Right lung (tissue), 5 donors: ENCODE measurements around the gene BAZ1B. TPM values are rescaled to one million over a fixed set of nuclear protein-coding genes. Genes with fewer than 3 reads are reported as not detected.
A peak's percentile ranks its signal among the peaks of the same experiment; 100 is the strongest.
"Not testable (repeated sequence)": the region's sequence is repeated elsewhere in the genome, so short reads cannot be mapped to it uniquely, and the experiment has no call there.

Experiments
- DNase-seq, 2 donors: peaks; one replicate each; pipeline ENCODE4 v3.0.0-alpha.2; 2013
- polyA plus RNA-seq, 5 donors: library from polyadenylated mRNA; unstranded; fragments of 120-200 nt; gene quantifications; one replicate each; pipeline versions ENCODE4 v1.2.1 to v1.2.3, GENCODE V29; 2013; ENCODE audit warnings: inconsistent platforms in 1 of 5, low replicate concordance in 1 of 5; ENCODE audit not compliant: insufficient read length in 5 of 5, insufficient read depth in 1 of 5

The BAZ1B gene
- polyA plus RNA-seq, 5 donors: 59.0 to 76.0 (median 71.8) TPM

GRCh38 chr7:73541722-73542121 is 19.6 kb upstream of the BAZ1B start:
- DNase-seq: no peak

GRCh38 chr7:73539709-73540108 is 17.6 kb upstream of the BAZ1B start:
- no peak for DNase-seq

DNA sequence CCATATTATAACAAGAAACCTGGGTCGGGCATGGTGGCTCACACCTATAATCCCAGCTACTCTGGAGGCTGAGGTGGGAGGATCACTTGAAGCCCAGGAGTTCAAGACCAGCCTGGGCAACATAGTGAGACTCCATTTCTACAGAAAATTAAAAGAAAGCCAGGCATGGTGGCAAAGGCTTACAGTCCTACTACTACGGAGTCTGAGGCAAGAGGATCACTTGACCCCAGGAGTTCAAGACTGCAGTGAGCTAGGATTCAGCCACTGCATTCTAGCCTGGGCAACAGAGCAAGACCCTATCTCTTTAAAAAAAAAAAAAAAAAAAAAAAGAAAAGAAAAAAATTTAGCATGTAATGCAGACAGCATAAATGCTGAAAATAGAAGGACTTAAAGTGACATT is 16.4 kb upstream of the BAZ1B start:
- not testable (repeated sequence) for DNase-seq

DNA sequence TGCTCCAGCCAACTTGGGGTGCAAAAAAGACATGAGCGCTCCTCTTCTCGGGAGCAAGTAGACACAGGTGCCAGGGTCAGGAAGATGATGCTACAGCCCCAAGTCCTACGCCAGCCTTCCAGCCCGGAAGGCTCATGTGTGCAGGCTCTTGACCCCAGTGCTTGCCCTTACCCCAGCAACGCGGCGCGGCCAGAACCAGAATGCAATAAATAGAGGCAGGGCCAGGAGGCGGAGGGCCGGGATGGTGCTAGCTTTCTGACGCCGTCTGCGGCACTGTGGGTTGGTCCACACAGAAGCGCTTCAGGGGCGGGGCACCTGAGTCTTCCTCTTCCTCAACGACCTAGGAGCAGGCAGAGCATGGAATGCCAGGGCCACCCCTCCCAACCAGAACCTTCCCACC is 15.0 kb upstream of the BAZ1B start:
- no peak for DNase-seq

DNA sequence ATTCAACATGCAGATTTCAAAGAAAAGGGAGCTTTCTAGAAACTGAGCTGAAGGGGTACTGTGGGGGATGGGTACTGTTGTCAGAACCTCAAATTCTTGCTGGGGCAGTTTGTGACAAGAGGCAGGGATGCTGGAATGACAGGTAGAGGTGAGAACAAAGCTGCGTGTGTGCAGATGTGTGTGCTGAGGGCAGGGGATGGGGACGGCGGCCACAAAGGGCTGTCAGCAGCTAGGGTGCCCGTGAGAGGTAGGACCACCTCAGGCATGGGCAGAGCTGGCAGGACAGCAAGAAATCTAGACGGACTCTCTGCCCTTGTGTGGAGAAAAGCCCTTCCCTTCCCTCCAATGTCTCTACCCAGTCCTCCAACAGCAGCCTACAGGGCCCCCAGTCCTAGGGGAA is 14.4 kb upstream of the BAZ1B start:
- no peak for DNase-seq

DNA sequence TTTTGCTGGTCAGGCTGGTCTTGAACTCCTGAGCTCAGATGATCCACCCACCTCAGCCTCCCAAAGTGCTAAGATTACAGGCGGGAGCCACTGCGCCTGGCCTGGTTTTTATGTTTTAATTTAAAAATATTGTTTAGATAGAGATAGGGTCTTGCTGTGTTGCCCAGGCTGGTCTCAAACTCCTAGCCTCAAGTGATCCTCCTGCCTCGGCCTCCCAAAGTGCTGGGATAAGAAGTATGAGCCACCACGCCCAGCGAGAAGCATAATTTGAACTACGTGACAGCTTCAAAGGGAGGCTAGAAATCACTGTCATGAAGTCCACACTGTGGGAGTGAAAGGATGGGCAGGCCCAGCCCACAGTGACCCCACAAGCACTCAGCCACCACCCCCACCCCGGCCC is 13.8 kb upstream of the BAZ1B start:
- DNase-seq: not testable (repeated sequence)

- no peak for DNase-seq
Observed at GRCh38 chr7:73533742-73534141, 11.6 kb upstream of the BAZ1B start.

DNA sequence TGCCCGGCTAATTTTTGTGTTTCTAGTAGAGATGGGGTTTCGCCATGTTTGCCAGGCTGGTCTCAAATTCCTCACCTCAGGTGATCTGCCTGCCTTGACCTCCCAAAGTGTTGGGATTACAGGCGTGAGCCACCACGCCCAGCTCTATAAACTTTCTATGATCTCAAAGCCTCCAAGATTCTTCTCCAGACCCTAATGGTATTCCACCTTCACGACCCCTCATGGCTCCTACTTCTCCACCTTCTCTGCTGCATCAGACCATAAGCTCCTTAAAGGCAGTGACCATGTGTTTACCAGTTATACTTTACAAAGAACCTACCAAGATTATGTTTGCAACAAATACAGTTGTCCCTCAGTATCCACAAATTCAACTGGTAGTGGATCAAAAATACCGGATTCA is 10.1 kb upstream of the BAZ1B start:
- DNase-seq: no peak

DNA sequence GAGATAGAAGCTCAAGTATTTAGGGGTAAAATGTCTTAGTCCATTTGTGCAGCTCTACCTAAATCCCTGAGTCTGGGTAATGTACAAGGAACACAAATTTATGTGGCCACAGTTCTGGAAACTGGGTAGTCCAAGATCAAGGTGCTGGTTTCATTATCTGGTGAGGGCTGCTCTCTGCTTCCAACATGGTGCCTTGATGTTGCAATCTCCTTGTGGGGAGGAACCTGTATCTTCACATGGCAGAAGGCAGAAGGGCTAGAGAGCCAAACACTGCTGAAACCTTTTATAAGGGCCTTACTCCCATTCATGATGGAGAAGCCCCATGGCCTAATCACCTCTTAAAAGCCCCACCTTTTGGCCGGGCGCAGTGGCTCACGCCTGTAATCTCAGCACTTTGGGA is 8.7 kb upstream of the BAZ1B start:
- no peak for DNase-seq

- no peak for DNase-seq
Observed at GRCh38 chr7:73526896-73527821, 5.1 kb upstream of the BAZ1B start.

GRCh38 chr7:73526158-73526494 is 4.0 kb upstream of the BAZ1B start:
- DNase-seq: not testable (repeated sequence)

- DNase-seq: no peak
Observed at GRCh38 chr7:73521636-73522104, 423 bp downstream of the BAZ1B start.

DNA sequence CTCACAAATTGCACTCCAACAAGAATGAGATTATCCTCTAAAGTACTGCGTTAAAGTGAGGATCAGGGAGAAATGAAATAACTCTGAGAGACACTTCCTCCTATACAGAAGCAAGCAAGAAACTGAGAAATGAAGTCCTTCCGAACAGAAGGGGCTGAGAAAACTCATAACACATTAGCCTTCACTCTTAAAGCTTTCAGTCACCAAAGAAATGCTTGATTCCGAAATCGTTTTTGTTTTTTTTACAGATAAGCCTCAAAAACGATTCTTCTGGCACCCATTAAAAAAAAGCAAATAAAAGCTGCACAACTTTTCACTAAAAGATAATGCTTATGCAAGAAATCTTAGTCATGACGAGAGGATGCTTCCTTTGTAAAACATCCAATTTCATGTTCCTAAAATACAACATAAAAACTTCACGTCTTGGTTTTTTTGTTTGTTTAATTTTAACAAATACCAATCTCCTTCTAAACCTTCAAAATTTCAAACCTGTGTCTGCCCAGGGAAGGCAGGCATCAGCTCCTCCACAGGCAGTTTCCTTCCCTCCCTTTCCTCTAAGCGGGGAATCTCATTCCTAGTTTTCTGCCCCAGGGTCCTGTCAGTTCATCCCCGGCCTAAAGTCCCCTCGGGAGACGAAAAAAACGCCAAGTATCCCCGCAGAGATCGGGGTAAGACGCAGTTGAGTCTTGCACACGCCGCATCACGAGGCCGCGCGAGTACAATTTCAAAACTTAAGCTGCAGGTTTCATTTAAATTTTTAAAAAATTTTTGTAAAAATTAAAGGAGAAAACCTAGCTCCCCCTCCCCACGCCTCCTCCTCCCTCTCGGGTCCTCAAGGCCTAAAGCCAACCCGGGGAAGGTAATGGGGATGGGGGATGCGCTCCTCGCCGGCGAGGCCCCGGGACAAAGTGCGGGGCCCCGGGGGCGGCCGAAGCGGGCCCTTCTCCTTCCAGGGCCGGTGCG is 1.1 kb downstream of the BAZ1B start:
- DNase-seq: peak; percentile 5 to 15

GRCh38 chr7:73519867-73520672 is 2.0 kb downstream of the BAZ1B start:
- DNase-seq: no peak

DNA sequence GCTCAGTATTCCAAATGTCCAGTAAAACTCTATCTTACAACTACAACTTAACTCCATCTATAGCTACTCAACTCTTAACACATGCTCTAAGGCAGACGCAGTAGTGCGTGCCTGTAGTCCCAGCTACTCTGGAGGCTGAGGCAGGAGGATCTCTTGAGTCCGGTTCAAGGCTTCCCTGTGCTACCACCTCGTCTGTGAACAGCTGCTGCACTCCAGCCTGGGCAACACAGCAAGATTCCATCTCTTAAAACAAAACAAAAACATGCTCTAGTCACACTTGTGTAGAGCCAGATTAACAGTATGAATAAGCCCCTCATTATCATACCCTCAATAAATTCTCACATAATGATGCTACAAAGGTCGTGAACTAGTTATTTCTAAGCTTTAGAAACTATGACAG is 3.6 kb downstream of the BAZ1B start:
- DNase-seq: no peak

- no peak for DNase-seq
Observed at GRCh38 chr7:73517241-73517995, 4.7 kb downstream of the BAZ1B start.

- DNase-seq: no peak
Observed at GRCh38 chr7:73515178-73515577, 6.9 kb downstream of the BAZ1B start.

GRCh38 chr7:73512018-73512780 is 9.9 kb downstream of the BAZ1B start:
- no peak for DNase-seq

DNA sequence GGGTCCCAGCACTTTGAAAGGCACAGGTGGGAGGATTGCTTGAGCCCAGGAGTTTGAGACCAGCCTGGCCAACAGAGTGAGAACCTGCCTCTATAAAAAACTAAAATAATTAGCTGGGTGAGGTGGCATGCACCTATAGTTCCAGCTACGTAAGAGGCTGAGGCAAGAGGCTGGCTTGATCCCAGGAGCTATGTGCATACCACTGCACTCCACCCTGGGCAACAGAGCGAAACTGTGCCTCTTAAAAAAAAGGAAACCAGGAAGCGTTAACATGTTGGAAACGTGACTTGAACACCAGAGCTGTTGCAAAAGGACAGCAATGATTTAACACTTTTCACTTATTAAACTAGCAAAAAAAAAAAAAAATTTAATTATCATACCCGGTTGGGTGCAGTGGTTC is 12.6 kb downstream of the BAZ1B start:
- no peak for DNase-seq

GRCh38 chr7:73507556-73507955 is 14.5 kb downstream of the BAZ1B start:
- DNase-seq: no peak
